Stimulated activated memory B cell treated with anti-CD40 and anti-IgM and Interleukin-4, amounts not matched to agents 10 μg/mL and 1 μg/mL and 100 μg/mL, for 72 hours (primary cell): ENCODE data around the gene EEF1AKMT2.
"Not testable (repeated sequence)": the region's sequence is repeated elsewhere in the genome, so short reads cannot be mapped to it uniquely, and the experiment has no call there.

Experiments
- ATAC-seq: fragments of 150-1000 bp; cut with Tn5 transposase; 2 replicates; pipeline ENCODE4 v1.10.0; 2021
- H3K27ac Mint-ChIP-seq: one replicate; pipeline ENCODE4 v1.8.0; 2022; ENCODE audit warnings: mild to moderate bottlenecking, mixed read lengths
- H3K27me3 Mint-ChIP-seq: one replicate; pipeline ENCODE4 v1.8.0; 2022; ENCODE audit warnings: mixed read lengths
- H3K36me3 Mint-ChIP-seq: one replicate; pipeline ENCODE4 v1.8.0; 2022; ENCODE audit warnings: mixed read lengths
- H3K4me1 Mint-ChIP-seq: one replicate; pipeline ENCODE4 v1.8.0; 2022; ENCODE audit warnings: mixed read lengths
- H3K4me3 Mint-ChIP-seq: one replicate; pipeline ENCODE4 v1.8.0; 2022; ENCODE audit warnings: mild to moderate bottlenecking, moderate library complexity, mixed read lengths
- H3K9me3 Mint-ChIP-seq: one replicate; pipeline ENCODE4 v1.8.0; 2022; ENCODE audit warnings: mixed read lengths

Gene EEF1AKMT2

GRCh38 chr10:124792998-124793352 is 1.3 kb upstream of the EEF1AKMT2 start:
- no peak for ATAC-seq
- peaks cover 1% of the 10 kb centered on the region for H3K27me3 Mint-ChIP-seq
- peak overlapping the region; percentile 94 for H3K4me3 Mint-ChIP-seq
- H3K9me3 Mint-ChIP-seq, result no peaks in the 10 kb centered on the region
- H3K27ac Mint-ChIP-seq, result peak overlapping the region; percentile 93
- peaks cover 13% of the 10 kb centered on the region for H3K4me1 Mint-ChIP-seq
- peaks cover 4% of the 10 kb centered on the region for H3K36me3 Mint-ChIP-seq

DNA sequence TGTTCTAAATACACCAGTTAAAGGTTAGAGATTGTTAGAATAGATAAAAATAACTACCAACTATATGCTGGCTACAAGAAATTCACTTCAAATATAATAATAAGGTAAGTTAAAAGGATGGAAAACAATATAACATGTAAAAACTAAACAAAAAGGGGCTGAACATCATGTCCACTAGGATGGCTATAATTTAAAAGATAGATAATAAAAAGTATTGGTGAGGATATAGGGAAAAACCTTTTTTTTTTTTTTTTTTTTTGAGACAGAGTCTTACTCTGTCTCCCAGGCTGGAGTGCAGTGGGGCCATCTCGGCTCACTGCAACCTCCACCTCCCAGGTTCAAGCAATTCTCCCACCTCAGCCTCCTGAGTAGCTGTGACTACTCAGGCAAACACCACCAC is 8.8 kb downstream of the EEF1AKMT2 start:
- not testable (repeated sequence) for H3K4me1 Mint-ChIP-seq, H3K27me3 Mint-ChIP-seq, ATAC-seq, H3K27ac Mint-ChIP-seq, H3K4me3 Mint-ChIP-seq, H3K9me3 Mint-ChIP-seq
- peaks cover 40% of the 10 kb centered on the region for H3K36me3 Mint-ChIP-seq

DNA sequence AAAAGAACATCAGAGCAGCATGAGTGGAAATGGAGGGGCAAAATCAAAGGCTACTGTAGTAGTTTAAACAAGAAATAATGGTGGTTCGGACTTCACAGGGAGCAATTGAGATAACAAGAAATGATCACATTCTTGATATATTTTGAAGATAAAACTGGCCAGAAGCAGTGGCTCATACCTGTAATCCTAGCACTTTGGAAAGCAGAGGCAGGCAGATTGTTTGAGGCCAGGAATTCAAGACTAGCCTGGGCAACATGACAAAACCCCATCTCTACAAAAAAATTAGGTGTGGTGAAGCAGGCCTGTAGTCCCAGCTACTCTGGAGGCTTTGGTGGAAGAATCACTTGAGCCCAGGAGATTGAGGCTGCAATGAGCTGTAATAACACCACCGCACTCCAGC is 22.9 kb downstream of the EEF1AKMT2 start:
- Mint-ChIP-seq H3K27ac (no peak overlapping the region), H3K4me3 (no peak overlapping the region), H3K36me3 (peaks cover 57% of the 10 kb centered on the region), H3K4me1 (no peaks in the 10 kb centered on the region), H3K27me3 (no peaks in the 10 kb centered on the region), H3K9me3 (no peaks in the 10 kb centered on the region)
- ATAC-seq, result no peak

DNA sequence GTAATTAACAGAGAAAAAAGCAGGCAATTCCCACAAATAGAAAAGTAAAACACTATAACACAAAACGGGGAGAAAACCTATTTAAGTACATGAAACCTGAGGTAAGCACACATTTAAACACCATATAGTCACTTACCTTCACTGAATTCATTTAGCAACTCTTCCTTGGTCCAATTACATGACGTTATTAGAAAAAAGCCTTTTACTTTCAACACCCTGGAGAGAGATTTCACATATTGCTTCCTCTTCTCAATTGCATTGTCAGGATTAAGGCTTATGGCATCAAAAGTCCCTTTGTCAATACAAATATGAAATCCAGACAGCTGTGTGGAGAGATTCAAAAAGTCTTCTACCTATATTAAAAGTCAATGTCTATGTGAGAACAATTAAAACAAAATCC is 26.4 kb downstream of the EEF1AKMT2 start:
- no peaks in the 10 kb centered on the region for H3K27me3 Mint-ChIP-seq
- no peaks in the 10 kb centered on the region for H3K4me1 Mint-ChIP-seq
- H3K4me3 Mint-ChIP-seq, result no peak overlapping the region

GRCh38 chr10:124763267-124763666 is 28.4 kb downstream of the EEF1AKMT2 start:
- Mint-ChIP-seq H3K36me3 (peaks cover 19% of the 10 kb centered on the region), H3K4me3 (no peak overlapping the region), H3K27me3 (no peaks in the 10 kb centered on the region), H3K4me1 (no peaks in the 10 kb centered on the region), H3K9me3 (no peaks in the 10 kb centered on the region), H3K27ac (no peak overlapping the region)
- ATAC-seq, result no peak

More for the DNA sequence above, 26.4 kb downstream of the EEF1AKMT2 start:
- H3K9me3 Mint-ChIP-seq, result no peaks in the 10 kb centered on the region
- no peak for ATAC-seq
- no peak overlapping the region for H3K27ac Mint-ChIP-seq
- peaks cover 22% of the 10 kb centered on the region for H3K36me3 Mint-ChIP-seq

- no peak for ATAC-seq
- no peaks in the 10 kb centered on the region for H3K27me3 Mint-ChIP-seq
- no peak overlapping the region for H3K4me3 Mint-ChIP-seq
- H3K27ac Mint-ChIP-seq, result no peak overlapping the region
- peaks cover 15% of the 10 kb centered on the region for H3K36me3 Mint-ChIP-seq
- H3K4me1 Mint-ChIP-seq, result no peaks in the 10 kb centered on the region
- H3K9me3 Mint-ChIP-seq, result no peaks in the 10 kb centered on the region
Measured at GRCh38 chr10:124762281-124762680, 29.4 kb downstream of the EEF1AKMT2 start.

- ATAC-seq, result no peak
- Mint-ChIP-seq H3K27ac (no peak overlapping the region), H3K27me3 (no peaks in the 10 kb centered on the region), H3K4me1 (no peaks in the 10 kb centered on the region), H3K9me3 (no peaks in the 10 kb centered on the region), H3K4me3 (no peak overlapping the region), H3K36me3 (peaks cover 29% of the 10 kb centered on the region)
Measured at GRCh38 chr10:124756156-124756903, 35.4 kb downstream of the EEF1AKMT2 start.

DNA sequence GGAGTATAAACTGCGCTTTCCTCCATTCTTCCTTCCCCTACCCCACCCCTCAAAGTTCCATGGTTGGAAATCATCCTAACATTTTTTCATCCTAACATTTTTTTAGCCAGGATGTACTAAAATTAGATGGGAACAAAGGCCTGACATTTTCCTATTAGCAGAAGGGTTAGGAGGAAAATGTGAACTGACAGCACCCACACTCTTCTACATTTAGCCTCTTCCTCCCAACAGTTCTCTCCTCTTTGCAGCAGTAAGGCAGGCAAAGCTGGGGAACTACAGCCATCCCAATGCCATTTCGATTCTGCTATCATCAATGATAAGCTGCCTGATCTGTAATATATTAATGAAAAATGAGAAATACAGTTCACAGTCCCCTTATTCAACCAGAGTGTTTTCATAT is 36.1 kb downstream of the EEF1AKMT2 start:
- ATAC-seq, result no peak
- Mint-ChIP-seq H3K4me3 (no peak overlapping the region), H3K9me3 (no peaks in the 10 kb centered on the region), H3K36me3 (peaks cover 30% of the 10 kb centered on the region), H3K4me1 (no peaks in the 10 kb centered on the region), H3K27me3 (no peaks in the 10 kb centered on the region), H3K27ac (no peak overlapping the region)

DNA sequence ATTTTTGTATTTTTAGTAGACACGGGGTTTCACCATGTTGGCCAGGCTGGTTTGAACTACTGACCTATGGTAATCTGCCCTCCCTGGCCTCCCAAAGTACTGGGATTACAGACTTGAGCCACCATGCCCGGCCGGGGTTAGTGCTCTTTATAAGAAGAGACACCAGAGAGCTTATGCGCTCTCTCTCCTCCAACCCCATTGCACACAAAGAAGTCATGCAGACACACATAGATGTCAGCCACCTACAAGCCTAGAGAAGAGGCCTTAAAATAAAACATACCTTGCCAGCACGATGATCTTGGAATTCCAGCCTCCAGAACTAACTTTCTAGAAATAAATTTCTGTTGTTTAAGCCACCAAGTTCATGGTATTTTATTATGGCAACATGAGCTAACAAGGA is 37.5 kb downstream of the EEF1AKMT2 start:
- H3K4me1 Mint-ChIP-seq, result peaks cover 4% of the 10 kb centered on the region
- no peak overlapping the region for H3K27ac Mint-ChIP-seq
- H3K9me3 Mint-ChIP-seq, result no peaks in the 10 kb centered on the region
- H3K27me3 Mint-ChIP-seq, result no peaks in the 10 kb centered on the region
- peaks cover 30% of the 10 kb centered on the region for H3K36me3 Mint-ChIP-seq
- ATAC-seq, result no peak
- H3K4me3 Mint-ChIP-seq, result no peak overlapping the region

GRCh38 chr10:124748953-124749645 is 42.6 kb downstream of the EEF1AKMT2 start:
- ATAC-seq, result no peak
- peaks cover 9% of the 10 kb centered on the region for H3K4me1 Mint-ChIP-seq
- peaks cover 8% of the 10 kb centered on the region for H3K36me3 Mint-ChIP-seq
- no peaks in the 10 kb centered on the region for H3K27me3 Mint-ChIP-seq
- no peak overlapping the region for H3K4me3 Mint-ChIP-seq
- H3K27ac Mint-ChIP-seq, result peak overlapping the region; percentile 62
- no peaks in the 10 kb centered on the region for H3K9me3 Mint-ChIP-seq

- Mint-ChIP-seq H3K27me3 (no peaks in the 10 kb centered on the region), H3K36me3 (peaks cover 6% of the 10 kb centered on the region), H3K27ac (no peak overlapping the region), H3K4me3 (no peak overlapping the region), H3K4me1 (peaks cover 9% of the 10 kb centered on the region), H3K9me3 (no peaks in the 10 kb centered on the region)
- ATAC-seq, result no peak
Measured at GRCh38 chr10:124748166-124748565, 43.5 kb downstream of the EEF1AKMT2 start.

DNA sequence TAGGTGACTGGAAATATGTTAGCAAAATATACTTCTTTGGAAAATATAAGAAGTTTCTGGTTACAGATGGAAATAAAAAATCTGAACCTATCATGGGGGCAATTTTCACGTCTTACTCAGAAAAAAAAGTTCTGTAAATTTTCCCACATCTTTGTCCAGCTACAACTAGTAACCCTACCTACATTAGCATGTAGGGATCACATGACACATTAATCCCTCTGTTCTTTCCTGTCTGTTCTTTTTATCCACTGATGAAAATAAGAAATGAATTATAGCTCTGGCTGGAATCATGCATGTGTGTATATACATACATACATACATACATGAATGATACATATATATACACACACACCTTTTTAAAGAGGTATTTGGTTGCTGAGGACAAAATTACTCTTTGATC is 43.9 kb downstream of the EEF1AKMT2 start:
- no peak overlapping the region for H3K4me3 Mint-ChIP-seq
- no peaks in the 10 kb centered on the region for H3K27me3 Mint-ChIP-seq
- no peak for ATAC-seq
- H3K9me3 Mint-ChIP-seq, result no peaks in the 10 kb centered on the region
- no peak overlapping the region for H3K27ac Mint-ChIP-seq
- peaks cover 11% of the 10 kb centered on the region for H3K4me1 Mint-ChIP-seq
- H3K36me3 Mint-ChIP-seq, result peaks cover 6% of the 10 kb centered on the region

DNA sequence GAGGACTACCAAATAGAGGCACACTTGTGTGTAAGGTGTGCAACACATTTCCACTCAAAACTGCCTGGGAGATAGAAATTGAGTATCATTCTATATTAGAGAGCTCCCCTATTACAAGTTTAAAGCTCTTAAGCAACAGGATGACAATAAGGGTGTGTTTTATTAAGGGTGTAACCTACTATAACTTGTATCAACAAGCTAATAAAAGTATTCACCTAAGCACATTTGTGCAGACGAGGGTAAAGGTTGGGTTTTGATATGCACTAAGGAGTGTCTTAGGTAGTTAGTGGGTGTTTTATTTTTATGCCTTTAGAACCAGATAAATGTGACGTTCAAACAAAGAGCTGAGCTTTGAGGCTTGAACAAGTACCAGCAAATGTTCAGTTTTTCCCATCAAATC is 44.7 kb downstream of the EEF1AKMT2 start:
- H3K9me3 Mint-ChIP-seq, result no peaks in the 10 kb centered on the region
- peaks cover 6% of the 10 kb centered on the region for H3K36me3 Mint-ChIP-seq
- H3K27me3 Mint-ChIP-seq, result no peaks in the 10 kb centered on the region
- peaks cover 18% of the 10 kb centered on the region for H3K4me1 Mint-ChIP-seq
- H3K27ac Mint-ChIP-seq, result no peak overlapping the region
- H3K4me3 Mint-ChIP-seq, result no peak overlapping the region
- no peak for ATAC-seq

GRCh38 chr10:124746447-124746846 is 45.2 kb downstream of the EEF1AKMT2 start:
- not testable (repeated sequence) for H3K4me3 Mint-ChIP-seq, H3K9me3 Mint-ChIP-seq, H3K36me3 Mint-ChIP-seq, H3K27me3 Mint-ChIP-seq, H3K27ac Mint-ChIP-seq, ATAC-seq
- H3K4me1 Mint-ChIP-seq, result peaks cover 24% of the 10 kb centered on the region

DNA sequence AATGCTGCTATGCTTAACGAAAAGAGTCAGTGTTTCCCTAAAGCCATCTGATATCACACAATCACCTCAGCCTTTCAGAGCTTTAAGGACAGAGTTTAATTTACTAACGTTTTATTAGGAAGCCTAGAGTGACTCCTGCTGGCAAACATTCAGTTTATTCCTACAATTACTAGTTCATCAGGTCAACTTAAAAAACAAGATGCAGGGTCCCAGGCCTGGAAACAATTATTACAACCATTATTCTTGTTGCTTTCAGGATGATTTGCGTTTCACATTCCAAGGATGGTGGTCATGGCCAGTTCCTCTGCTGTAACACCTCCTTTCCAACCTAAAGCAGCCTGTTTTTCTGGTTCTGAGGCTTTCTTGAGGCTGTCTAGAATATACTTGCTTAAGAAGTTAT is 46.0 kb downstream of the EEF1AKMT2 start:
- Mint-ChIP-seq H3K36me3 (no peaks in the 10 kb centered on the region), H3K27me3 (no peaks in the 10 kb centered on the region), H3K27ac (no peak overlapping the region), H3K4me1 (peaks cover 31% of the 10 kb centered on the region), H3K9me3 (no peaks in the 10 kb centered on the region), H3K4me3 (no peak overlapping the region)
- ATAC-seq, result no peak

- Mint-ChIP-seq H3K4me1 (peaks cover 36% of the 10 kb centered on the region), H3K4me3 (no peak overlapping the region), H3K36me3 (no peaks in the 10 kb centered on the region), H3K9me3 (no peaks in the 10 kb centered on the region), H3K27ac (no peak overlapping the region), H3K27me3 (no peaks in the 10 kb centered on the region)
- ATAC-seq, result no peak
Measured at GRCh38 chr10:124745252-124745651, 46.4 kb downstream of the EEF1AKMT2 start.
